Ramos (cell line): Measurements from ENCODE around the gene HSD17B1.
"Not testable (repeated sequence)": the region's sequence is repeated elsewhere in the genome, so short reads cannot be mapped to it uniquely, and the experiment has no call there.

ENCODE experiments used
- in situ Hi-C: fragments of 300-500 bp; cut with MboI; formaldehyde crosslinking; loops from one replicate; pipeline ENCODE4 v1.14.3; 2022; ENCODE audit warnings: low sequenced_read_pairs; ENCODE audit not compliant: unreplicated experiment

Gene HSD17B1

DNA sequence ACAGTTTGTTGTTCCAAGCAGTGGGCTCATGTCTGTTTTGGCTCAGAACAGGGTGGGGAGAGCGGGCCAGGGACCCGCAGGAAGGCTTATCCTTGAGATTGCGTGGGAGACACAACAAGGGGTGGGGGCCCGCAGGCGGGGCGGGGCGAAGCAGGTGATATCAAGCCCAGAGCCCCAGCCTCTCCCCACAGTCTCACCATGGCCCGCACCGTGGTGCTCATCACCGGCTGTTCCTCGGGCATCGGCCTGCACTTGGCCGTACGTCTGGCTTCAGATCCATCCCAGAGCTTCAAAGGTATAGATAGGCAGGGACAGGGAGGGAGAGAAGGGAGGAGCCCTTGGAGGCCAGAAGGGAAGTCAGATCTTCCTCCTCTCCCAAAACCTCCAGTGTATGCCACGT lies at the start of gene HSD17B1:
TSS of gene HSD17B1 (plus strand) at position 188 of the 400 bp plus-strand sequence. CDS start at position 199, 11 bp downstream.
- in situ Hi-C loops = not testable (repeated sequence)

DNA sequence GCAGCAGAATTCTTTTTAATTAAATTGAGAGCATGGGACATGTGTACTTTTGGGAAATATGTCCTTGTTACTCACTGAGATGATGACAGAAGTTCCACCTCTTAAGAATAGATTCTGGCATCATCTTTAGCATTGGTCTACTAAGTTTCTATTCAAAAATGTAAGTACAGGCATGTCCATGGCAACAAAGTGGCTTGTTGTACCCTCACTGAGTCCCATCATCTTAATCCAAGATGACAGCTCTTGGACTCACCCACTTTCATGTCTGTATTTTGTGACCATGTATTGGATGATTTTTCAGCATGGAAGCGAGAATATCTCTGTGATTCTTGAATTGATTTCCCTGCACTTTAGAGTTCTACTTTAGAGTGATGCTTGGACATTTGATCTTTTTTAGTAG lies 49.8 kb upstream of the HSD17B1 start:
- in situ Hi-C loops = no loop called here

- in situ Hi-C loops = no loop called here
These were observed 45.1 kb upstream of the HSD17B1 start for GRCh38 chr17:42507671-42508070.

- in situ Hi-C loops = no loop called here
These were observed 44.1 kb upstream of the HSD17B1 start for GRCh38 chr17:42508426-42509165.

GRCh38 chr17:42509409-42509808 lies 43.3 kb upstream of the HSD17B1 start:
- in situ Hi-C loops = no loop called here

DNA sequence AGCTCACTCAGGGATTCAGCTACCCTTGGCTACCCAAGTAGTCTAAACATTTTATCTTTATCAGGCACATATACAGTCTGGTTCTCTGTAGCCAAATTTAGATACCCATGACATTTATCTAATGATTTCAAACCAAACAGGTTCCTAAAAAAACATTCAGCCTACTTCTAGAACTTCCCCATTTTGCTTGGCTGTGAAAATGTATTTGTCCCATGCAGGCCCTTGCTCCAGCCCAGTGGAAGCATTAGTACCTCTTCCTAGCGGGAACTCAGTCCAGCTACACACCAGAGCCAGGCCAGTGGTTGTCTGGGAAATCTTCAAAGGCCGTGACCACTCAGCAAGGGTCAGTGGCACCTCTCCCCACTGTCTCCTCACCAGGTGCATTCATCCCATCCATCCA lies 42.9 kb upstream of the HSD17B1 start:
- in situ Hi-C loops = no loop called here

DNA sequence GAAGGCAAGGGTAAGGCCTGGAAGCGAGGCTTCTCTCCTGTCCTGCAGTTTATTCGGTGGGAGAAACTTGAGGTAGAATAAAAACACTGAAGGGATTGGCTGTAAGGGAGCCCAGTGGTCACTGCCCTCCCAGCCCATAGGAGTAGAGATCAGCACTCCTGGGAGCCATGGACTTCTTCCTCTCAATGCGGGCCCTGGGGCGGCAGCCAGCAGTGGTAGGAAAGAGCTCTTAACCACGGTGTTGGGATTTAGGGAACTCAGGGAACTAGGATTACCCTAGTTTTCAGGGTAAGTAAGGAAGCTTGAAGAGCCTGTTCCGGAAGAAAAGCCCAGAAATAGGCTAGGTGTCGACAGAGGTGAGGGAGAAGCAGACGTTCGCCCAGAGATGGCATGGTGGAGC lies 40.5 kb upstream of the HSD17B1 start:
- in situ Hi-C loops = no loop called here

DNA sequence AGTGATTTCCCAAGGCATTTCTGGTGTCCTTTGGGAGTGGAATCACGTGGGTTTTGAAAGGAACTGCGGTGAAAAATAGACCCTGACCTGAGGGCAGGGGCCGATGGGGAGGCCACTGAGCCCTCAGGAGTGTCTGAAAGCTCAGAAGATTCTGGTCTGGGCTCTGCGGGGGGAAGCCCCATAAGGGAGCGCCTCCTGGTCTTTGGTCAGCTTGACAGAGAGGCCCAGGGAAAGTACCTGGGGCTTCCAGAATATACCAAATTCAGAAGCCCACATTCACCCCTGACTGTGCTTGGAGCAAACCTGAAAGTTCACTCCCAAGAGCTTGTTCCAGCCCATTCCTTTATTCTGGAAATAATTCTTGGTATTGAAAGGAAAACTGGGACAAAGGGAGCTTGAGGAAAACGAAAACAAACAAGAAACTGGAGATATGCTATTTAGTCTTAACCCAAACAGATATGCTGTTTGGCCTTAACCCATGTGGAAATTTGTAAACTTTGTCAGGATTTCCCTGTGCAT lies 39.9 kb upstream of the HSD17B1 start:
- in situ Hi-C loops = no loop called here

GRCh38 chr17:42513686-42514085 lies 39.0 kb upstream of the HSD17B1 start:
- in situ Hi-C loops = no loop called here

GRCh38 chr17:42514279-42514678 lies 38.4 kb upstream of the HSD17B1 start:
- in situ Hi-C loops = no loop called here

- in situ Hi-C loops = no loop called here
These were observed 37.9 kb upstream of the HSD17B1 start for GRCh38 chr17:42514867-42515266.

GRCh38 chr17:42517516-42517915 lies 35.2 kb upstream of the HSD17B1 start:
- in situ Hi-C loops = no loop called here

DNA sequence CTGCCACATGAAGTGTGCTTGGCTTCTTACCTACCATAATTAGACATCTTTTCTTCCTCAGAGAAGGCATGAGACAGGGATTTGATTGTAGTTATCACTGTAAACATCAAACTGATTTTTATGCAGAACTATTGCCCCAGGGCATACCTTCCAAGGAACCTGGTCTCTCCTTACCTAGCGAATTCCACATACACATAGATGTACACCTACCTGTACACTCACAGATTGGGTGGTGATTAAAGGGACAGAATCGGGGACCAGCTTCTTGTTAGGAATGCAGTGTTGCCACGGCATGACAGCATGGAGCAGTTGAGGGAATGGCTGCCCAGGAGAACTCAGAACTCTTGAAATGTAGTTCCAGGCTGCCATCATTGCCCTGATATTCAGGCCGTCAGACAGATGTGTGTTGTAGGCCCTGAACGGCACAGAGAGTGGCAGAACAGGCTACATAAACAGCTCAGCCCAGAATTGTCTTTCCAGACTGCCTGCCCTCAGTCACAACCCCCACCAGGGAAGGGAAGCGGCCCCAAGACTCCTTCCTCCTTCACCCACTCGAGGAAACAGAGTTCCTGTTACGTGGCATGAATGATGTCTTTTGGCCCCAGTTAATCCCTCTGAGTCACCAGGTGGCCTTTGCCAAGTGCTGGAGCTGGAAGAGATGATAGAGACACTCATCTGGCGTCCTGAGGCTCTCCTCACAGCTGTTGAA lies 34.5 kb upstream of the HSD17B1 start:
- in situ Hi-C loops = no loop called here

GRCh38 chr17:42518755-42519545 lies 33.8 kb upstream of the HSD17B1 start:
- in situ Hi-C loops = no loop called here

DNA sequence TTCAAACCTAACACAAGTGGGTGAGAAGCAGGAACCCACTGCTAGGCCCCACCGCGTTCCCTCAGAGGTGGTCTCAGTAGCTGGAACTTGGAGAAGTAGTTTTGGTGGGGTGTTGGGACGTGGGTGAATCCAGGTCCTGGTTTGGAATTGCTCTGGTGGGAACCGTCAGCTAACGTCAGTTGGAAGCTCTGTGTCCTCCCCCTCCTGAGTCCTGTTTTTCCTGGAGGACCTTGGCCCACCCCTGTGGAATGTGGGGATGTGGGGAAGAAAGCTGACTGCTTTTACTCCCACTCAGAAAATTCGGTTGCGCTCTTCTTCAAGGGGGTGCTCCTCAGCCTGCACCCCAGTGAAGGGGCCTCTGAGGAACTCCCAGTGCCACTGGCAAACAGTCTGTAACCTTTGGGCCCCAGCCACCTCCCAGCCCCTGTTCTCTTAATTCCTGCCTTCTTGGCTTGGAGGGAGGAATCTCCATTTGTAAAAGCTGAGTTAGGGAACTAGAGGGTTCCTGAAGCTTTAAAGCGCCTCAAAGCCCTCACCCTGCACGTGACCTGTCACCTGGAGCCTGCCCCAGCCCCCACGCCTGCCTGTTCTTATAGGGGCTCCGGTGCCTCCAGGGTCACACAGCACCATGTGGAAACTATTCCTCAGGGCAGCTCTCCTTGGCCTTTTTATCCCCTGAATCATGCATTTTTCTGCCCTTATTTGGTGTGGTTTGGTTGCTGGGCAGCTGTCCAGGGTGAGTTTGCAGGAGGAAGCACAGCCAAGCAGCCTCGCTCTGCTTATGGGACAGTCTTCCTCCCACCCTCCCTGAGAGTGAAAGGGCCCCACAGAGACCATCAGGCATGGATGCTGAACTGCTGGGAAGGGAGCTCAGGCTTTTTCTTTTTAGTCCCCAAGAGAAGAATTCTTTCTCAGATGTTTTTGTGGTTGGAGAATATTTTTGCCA lies 32.9 kb upstream of the HSD17B1 start:
- in situ Hi-C loops = loop anchor here (5.0 to 10.0 kb wide), 3 partner anchors 93 to 495 kb away; partner anchors contain the start of gene NKIRAS2

DNA sequence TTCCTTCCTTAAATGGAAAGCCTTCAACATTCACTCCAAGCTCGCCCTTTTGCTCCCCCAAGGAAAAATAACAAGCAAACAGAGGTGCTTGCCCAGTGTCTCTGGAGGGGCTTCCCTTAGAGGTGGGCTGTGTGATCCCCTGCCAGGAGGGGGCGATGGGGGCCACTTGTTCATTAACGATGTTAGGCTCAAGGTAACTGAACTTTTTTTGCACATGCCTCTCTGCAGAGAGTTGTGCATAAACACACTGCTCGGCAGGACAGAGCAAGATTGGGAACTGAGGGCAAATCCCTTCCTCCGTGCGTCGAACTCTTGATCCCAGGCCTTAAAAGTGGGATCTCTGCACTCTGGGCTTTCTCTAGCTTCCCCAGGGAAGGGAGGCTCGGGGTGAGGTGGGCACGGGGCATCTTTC lies 32.2 kb upstream of the HSD17B1 start:
- in situ Hi-C loops = loop anchor here (5.0 to 10.0 kb wide), 3 partner anchors 93 to 496 kb away; partner anchors contain the start of gene NKIRAS2

GRCh38 chr17:42521036-42521435 lies 31.7 kb upstream of the HSD17B1 start:
- in situ Hi-C loops = loop anchor here (5.0 to 10.0 kb wide), 3 partner anchors 94 to 496 kb away; partner anchors contain the start of gene NKIRAS2

GRCh38 chr17:42521666-42522262 lies 31.0 kb upstream of the HSD17B1 start:
- in situ Hi-C loops = loop anchor here (5.0 to 10.0 kb wide), 3 partner anchors 94 to 497 kb away; partner anchors contain the start of gene NKIRAS2
